ENCODE data around the gene MTCL3.

Gene MTCL3

DNA sequence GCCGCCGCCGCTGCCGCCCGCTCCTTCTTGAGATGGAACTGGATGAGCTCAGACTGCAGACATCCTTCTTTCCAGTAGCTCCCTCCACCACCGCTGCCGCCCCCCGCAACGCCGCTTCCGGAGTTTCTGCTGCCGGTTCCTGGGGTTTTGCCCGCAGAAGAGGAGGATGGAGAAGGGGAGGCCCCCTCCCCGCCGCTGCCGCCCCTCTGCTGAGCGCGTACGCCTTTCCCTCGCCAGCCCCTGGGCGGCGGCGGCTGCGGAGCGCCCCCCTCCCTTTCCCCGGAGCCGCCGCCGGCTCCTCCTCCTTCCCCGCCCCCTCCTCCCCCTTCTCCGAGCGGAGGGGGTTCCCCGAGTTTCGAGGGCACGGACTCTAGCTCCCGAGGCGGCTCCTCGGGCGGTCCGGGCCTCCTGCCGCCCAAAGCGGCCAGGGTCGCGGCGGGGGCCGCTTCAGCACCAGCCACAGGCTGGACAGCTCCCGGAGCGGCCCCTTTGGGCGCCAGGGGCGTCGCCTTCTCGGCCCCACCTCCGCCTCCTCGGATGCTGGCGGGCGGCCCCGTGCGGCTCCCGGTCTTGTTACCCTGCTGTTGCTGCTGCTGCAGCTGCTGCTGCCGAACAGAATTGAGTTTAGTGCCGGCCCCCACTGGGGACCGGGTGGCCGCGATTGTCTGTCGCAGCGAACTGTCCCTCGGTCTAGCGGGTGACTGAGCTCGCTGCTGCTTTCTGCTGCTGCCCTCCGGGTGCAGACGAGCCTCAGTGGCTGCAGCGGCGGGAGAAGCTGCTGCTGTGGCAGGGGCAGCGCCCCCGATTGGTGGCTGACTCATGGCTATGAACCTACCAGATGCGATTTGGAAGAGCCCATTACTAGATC, 3.1 kb downstream of the MTCL3 start:
- FAIRE-seq = no peak
- peak; percentile 70 for DNase-seq (ENCODE audit: insufficient read length, low spot score)

DNA sequence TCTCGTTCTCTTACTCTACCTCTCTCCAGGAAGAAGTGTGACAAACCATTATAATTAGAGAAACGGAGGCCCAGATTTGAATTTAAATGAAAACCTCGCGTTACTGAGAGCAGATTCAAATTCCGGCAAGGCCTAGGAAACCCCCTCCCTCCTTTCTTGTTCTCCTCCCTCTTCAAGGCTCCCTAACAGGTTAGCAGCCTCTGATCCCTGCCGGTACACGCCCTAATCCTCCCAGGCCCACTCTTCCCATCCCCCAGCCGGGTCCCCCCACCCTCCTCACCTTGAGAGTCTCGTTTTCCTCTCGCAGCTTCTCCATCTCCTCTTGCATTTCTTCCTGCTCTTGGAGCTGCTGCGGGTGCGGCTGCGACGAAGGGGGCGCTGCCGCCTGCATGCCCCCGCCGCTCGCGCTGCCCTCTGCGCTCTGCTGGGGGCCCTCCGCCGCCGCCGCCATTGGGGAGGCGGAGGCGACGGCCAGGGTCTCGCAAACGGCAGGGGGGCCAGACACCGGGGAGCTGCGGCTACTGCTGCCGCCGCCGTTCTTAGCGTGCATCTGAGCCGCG, 3.8 kb downstream of the MTCL3 start:
- no peak for FAIRE-seq

DNA sequence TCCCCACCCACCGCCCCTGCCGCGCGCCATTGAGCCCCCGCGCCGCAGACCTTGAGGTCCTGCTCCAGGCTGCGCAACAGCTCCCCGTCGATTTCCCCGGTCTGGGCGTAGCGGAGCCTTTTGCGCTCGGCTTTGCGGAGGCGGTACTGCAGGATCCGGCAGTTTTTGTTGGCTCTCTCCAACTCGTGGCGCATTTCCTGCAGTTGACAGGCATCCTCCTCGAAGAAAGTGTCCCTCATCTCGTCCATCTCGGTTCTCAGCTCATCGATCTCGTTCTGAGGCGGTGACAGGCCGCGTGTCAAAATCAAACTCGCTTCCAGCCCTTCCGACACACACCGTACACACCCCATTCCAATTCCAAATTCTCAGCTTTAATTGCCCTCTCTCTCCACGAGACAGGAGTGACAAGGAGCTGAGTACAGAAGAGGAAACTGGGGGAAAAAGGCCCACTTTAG, 4.3 kb downstream of the MTCL3 start:
- no peak for DNase-seq (ENCODE audit: insufficient read length, low spot score)
- FAIRE-seq = no peak

More for the DNA sequence above, 3.8 kb downstream of the MTCL3 start:
- DNase-seq (ENCODE audit: insufficient read length, low spot score) = peak; percentile 44

DNA sequence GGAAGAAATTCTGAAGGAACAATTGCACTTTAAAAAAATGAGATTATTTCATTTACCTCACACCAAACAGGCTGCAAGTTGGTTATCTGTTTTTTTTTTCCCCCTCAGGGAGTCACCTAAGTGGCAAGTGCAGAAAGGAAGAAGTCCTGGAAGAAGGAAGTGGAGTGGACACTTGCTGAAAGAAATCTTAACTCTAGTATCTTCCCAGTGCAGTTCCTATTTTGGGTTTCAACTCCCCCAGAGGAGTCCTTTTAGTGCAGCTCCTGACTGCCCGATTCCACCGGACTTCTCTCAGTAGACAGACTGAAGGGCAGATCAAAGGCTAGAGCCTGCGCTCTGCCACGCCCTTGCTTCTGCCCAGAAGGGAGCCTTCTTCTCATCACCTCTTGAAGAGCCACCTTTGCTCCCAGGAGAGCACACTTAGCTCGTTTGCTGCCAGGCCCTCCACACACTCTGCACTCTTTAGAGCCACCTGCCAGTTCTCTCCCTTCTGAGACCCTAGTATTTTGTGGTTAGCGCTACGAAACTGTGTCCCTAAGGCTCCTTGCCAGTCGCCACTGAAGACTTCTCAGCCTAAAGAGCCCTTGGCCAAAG, 4.9 kb downstream of the MTCL3 start:
- no peak for DNase-seq (ENCODE audit: insufficient read length, low spot score)
- FAIRE-seq = no peak

DNA sequence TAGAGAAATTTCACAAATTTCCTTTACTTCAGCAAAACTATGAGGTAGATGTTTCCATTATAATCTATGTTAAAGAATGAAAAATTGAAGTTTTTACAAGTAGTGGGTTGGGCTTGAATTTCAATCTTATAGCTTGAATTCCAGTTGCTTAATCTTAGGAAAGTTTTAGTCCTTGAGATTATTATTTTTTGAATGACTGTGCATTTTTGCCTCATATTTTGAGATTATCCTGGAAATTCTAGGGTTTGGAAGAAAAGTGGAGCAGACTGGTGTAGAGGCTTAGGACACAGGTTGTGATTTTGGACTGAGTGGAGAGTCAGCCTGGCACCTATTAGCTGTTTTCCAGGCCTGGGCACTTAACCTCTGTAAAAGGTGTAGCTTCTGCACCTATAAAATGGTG, 5.7 kb downstream of the MTCL3 start:
- DNase-seq (ENCODE audit: insufficient read length, low spot score) (no peak), FAIRE-seq (no peak)

DNA sequence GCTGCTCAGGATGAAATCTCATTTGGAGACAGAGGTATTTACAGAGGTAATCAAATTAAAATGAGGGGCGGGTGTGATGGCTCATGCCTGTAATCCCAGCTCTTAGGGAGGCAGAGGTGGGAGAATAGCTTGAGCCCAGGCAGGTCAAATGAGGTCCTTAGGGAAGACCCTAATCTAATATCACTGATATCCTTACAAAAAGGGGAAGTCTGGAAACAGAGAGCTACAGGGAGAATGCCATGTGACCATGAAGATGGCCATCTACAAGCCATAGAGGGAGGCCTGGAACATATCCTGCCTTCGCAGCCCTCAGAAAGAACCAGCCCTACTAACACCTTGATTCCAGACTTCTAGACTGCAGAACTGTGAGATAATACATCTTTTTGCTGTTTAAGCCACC, 8.3 kb downstream of the MTCL3 start:
- DNase-seq (ENCODE audit: insufficient read length, low spot score) (no peak), FAIRE-seq (no peak)

DNA sequence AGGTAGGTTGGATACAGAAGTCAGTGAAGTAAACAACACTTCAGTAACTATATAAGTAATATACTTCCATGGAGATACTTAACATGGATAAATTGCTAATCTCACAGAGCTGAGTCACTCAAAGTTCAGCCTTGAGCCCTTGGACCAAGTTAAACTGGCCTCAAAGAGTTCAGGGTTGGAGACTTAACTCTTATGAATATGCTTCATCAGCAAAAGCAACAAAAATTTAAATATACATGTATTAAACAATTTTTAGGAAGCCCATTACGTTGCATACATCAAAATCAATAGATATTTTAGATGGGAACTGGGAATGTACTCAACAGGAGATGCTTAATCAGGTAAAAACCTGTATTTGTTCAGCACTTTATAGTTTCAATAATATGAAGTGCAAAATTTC, 12.2 kb downstream of the MTCL3 start:
- DNase-seq (ENCODE audit: insufficient read length, low spot score) (no peak), FAIRE-seq (no peak)

DNA sequence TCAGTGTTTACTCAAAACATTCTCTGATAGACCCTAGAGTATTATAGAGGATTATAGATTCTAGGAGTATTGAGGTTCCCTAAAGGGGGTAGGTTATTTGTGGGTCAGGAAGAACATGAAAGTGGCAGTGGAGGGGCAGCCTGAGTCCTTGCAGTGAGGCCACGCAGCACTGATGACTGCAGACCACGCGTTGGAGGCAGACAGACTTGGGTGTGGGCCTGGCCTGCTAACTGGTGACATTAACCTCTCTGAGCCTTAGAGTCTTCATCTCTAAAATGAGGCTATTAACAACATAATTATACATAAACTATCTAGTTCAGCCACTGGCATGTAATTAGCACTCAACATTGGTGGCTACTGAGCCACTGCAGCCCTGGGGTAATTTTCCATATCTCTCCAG, 16.1 kb downstream of the MTCL3 start:
- FAIRE-seq (no peak), DNase-seq (ENCODE audit: insufficient read length, low spot score) (no peak)

DNA sequence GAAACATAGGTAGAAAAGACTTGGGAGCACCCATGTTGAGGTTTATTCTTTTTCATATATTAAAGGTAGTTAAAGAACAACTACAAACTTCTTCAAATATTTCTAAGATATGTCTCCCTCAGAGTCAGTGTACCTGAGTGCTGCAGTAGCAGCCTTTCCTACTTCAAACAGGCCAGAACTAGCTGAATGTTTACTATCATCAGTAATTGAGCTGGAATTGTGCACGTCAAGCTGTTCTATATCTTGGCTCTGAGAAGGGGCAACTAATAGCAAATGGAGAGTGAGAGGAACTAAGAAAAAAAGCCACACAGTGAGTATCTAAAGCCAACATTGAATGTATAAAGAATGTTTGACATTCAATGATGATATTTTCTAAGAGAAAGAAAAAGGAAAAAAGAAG, 21.7 kb downstream of the MTCL3 start:
- FAIRE-seq = no peak
- no peak for DNase-seq (ENCODE audit: insufficient read length, low spot score)

DNA sequence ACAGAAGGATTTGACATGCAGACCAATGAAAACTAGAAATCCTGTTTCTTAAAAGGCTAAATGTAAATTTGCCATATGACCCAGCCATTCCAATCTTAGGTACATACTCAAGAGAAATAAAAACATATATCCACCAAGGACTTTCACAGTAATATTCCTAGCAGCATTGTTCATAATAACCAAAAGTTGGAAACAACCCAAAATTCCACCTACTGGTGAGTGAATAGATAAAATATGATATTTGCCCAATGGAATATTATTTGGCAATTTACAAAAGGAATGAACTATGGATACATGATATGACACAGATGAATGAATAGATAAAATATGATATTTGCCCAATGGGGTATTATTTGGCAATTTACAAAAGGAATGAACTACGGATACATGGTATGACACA, 22.7 kb downstream of the MTCL3 start:
- DNase-seq (ENCODE audit: insufficient read length, low spot score) (no peak), FAIRE-seq (no peak)

DNA sequence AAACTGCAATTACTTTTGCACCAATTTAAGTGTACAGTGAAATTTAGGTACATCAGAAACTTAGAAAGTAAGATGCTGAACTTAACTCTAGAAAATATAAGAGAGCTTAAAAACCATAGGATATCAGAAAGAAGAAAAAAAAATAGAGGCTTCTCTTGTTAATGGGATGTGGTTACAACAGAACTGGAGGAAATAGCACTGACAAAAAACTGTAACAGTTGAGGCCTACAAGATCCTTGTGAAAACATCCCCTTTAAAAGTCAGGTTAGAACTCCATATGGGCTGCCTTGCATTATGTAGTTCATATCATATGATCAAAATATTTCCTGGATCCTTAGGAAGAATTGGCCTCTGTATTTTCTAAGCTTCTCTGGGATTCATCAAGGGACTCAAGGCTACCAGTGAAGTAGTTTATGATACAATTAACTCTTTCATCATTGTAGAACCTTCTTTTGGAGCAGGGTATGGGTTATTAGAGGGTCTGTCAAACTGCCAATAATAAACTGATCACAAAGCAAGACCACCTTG, 24.8 kb downstream of the MTCL3 start:
- DNase-seq (ENCODE audit: insufficient read length, low spot score) = no peak
- FAIRE-seq = no peak

DNA sequence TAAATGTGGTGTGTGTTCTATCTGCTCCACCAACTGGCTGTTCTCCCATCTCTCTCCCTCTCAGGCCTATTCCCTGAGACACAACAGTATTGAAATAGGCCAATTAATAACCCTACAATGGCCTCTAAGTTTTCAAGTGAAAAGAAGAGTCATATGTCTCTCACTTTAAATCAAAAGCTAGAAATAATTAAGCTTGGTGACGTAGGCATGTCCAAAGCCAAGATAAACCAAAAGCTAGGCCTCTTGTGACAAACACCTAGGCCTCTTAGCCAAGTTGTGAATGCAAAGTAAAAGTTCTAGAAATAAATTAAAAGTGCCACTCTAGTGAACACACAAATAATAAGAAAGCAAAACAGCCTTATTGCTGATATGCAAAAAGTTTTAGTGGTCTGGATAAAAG, 29.9 kb downstream of the MTCL3 start:
- no peak for FAIRE-seq
- no peak for DNase-seq (ENCODE audit: insufficient read length, low spot score)

DNA sequence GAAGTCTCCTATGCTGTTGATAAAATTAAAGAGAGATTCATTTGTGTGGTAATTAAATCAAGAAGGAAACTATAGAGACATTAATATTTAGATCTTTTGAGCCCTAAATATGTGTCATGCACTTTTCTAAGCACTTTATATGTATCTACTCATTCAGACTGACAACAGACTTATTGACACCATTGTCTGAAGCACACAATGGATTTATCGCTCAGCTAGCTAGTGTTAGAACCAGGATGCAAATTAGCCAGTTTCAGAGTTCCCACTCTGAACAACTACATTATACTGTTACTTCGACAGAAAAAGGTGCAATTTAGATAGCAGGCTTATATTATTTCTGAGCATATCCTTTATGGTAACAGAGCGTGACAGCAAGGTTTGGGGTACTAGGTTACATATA, 32.2 kb downstream of the MTCL3 start:
- FAIRE-seq = no peak
- DNase-seq (ENCODE audit: insufficient read length, low spot score) = no peak

DNA sequence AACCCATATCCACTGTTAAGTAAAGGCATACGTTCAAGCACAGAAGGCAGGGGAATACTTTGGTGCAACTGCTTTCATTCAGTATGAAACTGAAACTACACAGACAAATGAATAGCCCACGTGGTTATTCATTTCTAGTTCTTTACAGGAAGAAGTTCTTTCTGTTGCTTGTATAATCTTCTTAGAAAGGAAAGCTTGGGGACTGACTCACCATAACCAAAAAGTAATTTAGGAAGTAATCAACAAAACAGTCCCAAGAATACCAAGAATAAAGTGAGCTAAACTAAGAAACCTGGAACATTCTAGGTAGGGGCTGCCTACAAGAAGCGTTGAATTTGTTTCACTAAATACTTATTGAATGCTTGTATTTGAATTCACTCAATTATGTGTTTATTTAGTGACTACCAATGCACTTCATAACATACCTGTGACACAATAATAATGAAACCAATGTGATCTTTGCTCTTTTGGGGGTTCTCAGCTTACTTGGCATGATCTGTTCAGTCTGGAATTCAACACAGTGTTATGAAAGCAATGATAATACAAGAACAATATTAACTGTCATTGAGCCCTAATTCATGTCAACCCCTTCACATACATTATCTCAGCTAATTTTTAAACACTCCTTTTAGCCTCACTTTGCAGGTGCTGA, 34.8 kb downstream of the MTCL3 start:
- no peak for FAIRE-seq
- no peak for DNase-seq (ENCODE audit: insufficient read length, low spot score)

DNA sequence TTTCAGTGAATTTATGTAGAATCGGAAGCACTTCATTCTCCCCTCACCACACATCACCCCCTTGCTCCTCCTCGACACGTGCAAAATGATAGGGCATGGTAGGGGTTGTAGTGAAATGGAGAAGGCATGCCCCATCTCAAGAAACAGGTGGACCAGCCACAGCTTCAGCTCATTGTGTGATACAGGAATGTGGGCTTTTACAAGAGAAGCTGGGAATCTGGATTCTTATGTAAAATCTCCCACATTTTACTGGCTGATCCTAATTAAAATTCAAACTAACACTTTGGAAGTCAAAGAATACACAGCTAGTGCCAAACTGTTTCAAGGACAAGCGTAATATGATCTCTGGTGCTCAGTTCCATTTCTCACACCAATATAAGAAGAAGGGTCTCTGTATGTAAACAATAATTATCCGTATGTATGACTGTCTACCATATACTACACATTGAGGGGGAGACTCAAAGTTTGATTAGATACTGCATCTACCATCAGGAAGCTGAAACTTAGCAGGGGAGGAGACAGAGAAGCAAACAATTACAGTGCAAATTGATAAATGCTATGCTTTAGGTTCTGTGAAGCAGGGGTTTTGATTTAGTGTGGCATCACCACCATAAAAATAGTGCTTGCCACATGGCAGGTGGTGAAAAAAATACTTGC, 35.6 kb downstream of the MTCL3 start:
- DNase-seq (ENCODE audit: insufficient read length, low spot score) (no peak), FAIRE-seq (no peak)

DNA sequence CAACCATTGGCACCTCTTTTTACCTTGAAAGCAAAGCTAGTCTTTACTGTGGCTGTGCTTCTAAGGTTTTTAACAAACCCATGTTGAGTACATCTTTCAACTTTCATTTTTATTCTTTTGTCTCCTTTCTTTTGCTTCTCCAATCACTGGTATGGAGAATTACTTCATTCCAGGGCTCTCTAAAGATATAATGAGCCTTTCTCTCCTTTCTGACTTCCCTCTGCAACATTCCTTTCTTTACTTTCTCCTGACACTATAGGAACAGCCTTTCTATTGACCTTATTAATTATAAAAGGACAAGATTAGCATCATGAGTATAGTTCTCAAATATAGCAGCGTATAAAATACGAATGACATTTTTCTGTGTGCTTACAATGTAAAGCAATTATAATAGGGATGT, 36.8 kb downstream of the MTCL3 start:
- no peak for DNase-seq (ENCODE audit: insufficient read length, low spot score)
- FAIRE-seq = no peak

DNA sequence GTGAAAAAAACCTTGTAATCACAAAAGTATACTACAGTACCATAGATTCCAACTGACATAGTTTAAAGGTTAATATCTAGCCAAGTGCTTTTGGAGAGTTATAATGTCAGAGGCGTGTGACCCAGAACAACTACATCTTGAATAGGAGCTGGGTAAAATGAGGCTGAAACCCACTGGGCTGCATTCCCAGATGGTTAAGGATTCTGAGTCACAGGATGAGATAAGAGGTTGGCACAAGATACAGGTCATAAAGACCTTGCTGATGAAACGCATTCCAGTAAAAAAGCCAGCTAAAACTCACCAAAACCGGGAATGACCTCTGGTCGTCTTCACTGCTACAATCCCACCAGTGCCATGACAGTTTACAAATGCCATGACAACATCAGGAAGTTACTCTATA, 37.5 kb downstream of the MTCL3 start:
- no peak for DNase-seq (ENCODE audit: insufficient read length, low spot score)
- FAIRE-seq = no peak

DNA sequence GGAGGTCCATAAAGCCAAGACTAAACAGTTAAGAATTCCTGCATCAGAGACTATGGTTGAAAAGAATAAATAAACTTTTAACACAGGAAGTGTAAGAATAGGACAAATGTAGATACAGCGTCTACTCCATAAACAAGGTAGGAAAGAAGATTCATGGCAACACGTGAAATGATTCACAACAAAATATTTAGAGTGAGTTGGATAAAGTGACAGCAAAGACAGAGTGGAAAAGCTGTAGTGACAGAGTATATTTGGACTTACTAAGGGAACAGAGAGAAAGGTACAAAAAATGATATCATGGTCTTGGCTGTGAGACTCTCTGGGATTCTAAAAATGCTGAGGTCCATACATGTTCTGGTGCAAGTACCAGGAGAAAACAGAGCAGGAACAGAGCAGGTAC, 38.0 kb downstream of the MTCL3 start:
- DNase-seq (ENCODE audit: insufficient read length, low spot score) (no peak), FAIRE-seq (no peak)

DNA sequence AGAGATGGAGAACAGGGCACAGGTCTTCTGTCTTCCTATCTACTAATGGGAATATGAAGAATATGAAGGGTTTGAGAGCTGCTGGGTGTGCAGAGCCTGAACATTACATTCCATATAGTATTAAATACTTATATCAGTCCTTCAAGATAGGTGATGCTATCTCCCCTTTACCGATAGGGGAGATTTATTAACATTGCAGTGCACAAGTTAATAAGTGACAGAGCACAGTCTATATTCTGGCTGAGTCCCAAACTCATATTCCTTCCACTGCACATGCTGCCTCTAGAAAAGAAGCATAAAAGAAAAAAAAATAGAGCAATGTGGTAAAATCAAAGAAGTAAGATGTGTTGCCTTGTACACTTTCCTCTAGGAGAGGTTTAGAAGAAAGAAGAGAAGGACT, 41.5 kb downstream of the MTCL3 start:
- DNase-seq (ENCODE audit: insufficient read length, low spot score) (no peak), FAIRE-seq (no peak)

DNA sequence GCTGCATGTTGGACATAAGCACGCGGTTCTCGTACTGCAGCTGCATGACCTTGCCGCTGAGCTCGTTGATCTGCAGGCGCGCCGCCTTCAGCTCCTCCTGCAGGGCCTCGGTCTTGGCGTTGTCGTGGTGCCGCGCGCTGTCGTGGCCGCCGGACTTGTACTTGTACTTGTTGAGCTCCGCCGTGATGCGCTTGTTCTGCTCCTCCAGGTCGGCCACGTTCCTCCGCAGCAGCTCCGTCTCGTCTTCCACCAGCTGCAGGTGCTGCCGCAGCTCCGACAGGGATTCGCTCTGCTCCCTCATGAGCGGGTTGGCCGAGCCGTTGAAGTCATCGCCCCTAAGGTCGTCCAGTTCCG, 43.3 kb downstream of the MTCL3 start:
- FAIRE-seq (no peak), DNase-seq (ENCODE audit: insufficient read length, low spot score) (no peak)

Data from HTR-8/SVneo (cell line).